Cardiac muscle cell (in vitro differentiated cells and primary cell): ENCODE data around the gene CCNQ. TPM values are rescaled to one million over a fixed set of nuclear protein-coding genes. Genes with fewer than 3 reads are reported as not detected.

Experiments used
- DNase-seq, 2 donors: peaks; one replicate each; pipeline versions ENCODE4 v3.0.0 to v3.0.0-alpha.2; 2010 to 2017; ENCODE audit warnings: low read depth in 1 of 2, low spot score in 1 of 2
- H3K27ac ChIP-seq: fragments of 200-600 bp; sonication (generic); 2 replicates; pipeline ENCODE4 v1.5.1; 2016
- H3K27me3 ChIP-seq: fragments of 200-600 bp; sonication (generic); 2 replicates; pipeline ENCODE4 v1.6.0; 2016; ENCODE audit warnings: control low read depth
- H3K36me3 ChIP-seq: fragments of 200-600 bp; sonication (generic); 2 replicates; pipeline ENCODE4 v1.5.1; 2016; ENCODE audit warnings: control low read depth
- H3K4me1 ChIP-seq: fragments of 200-600 bp; sonication (generic); 2 replicates; pipeline ENCODE4 v1.8.1; 2017; ENCODE audit warnings: low read depth, mild to moderate bottlenecking, mixed run types
- H3K4me3 ChIP-seq: fragments of 200-600 bp; sonication (generic); 2 replicates; pipeline ENCODE4 v1.5.1; 2016; ENCODE audit warnings: mild to moderate bottlenecking
- H3K9me3 ChIP-seq: fragments of 200-600 bp; sonication (generic); 2 replicates; pipeline ENCODE4 v1.5.1; 2017; ENCODE audit warnings: low read depth, mild to moderate bottlenecking, control low read depth
- CTCF ChIP-seq: IDR thresholded peaks from 2 replicates; pipeline ENCODE4 v1.5.1; 2012; ENCODE audit warnings: low read depth, mild to moderate bottlenecking, low read length
- polyA plus RNA-seq: library from polyadenylated mRNA; unstranded; fragments of >200 nt; fragmentation: Nextera tagmentation; extraction: Ambion mirVana; gene quantifications from 2 replicates; pipeline ENCODE4 v1.2.1, GENCODE V29; 2016
- total RNA-seq: library from RNA; depleted of rRNA; stranded (reverse); fragments of >200 nt; gene quantifications from 2 replicates; pipeline ENCODE4 v1.2.3, GENCODE V29; 2016

CCNQ gene
- total and polyA plus RNA-seq, 2 experiments from 2014 or later: 28.5 to 37.0 TPM

GRCh38 chrX:153560466-153560865 lies 38.5 kb downstream of the CCNQ start:
- Histone ChIP-seq H3K27ac (no peak overlapping the region), H3K4me3 (no peak overlapping the region), H3K9me3 (no peaks in the 10 kb centered on the region), H3K4me1 (no peaks in the 10 kb centered on the region), H3K36me3 (no peaks in the 10 kb centered on the region), H3K27me3 (no peaks in the 10 kb centered on the region)
- no peak for TF ChIP-seq CTCF
- DNase-seq: no peak

- no peaks in the 10 kb centered on the region for H3K9me3 ChIP-seq
- DNase-seq: peak in 1 of 2 donors; percentile 55
- no peaks in the 10 kb centered on the region for H3K36me3 ChIP-seq
- no peaks in the 10 kb centered on the region for H3K4me1 ChIP-seq
- no peak for TF ChIP-seq CTCF
- H3K27ac ChIP-seq: no peak overlapping the region
- no peak overlapping the region for H3K4me3 ChIP-seq
- H3K27me3 ChIP-seq: no peaks in the 10 kb centered on the region
These were observed 38.9 kb downstream of the CCNQ start for GRCh38 chrX:153560000-153560399.

GRCh38 chrX:153557618-153558355 lies 41.2 kb downstream of the CCNQ start:
- Histone ChIP-seq H3K27ac (no peak overlapping the region), H3K4me1 (no peaks in the 10 kb centered on the region), H3K36me3 (no peaks in the 10 kb centered on the region), H3K4me3 (no peak overlapping the region), H3K27me3 (no peaks in the 10 kb centered on the region), H3K9me3 (no peaks in the 10 kb centered on the region)
- DNase-seq: no peak
- TF ChIP-seq CTCF: no peak

- Histone ChIP-seq H3K36me3 (no peaks in the 10 kb centered on the region), H3K4me3 (no peak overlapping the region), H3K9me3 (no peaks in the 10 kb centered on the region), H3K27ac (no peak overlapping the region), H3K27me3 (no peaks in the 10 kb centered on the region), H3K4me1 (no peaks in the 10 kb centered on the region)
- no peak for DNase-seq
- no peak for TF ChIP-seq CTCF
These were observed 42.2 kb downstream of the CCNQ start for GRCh38 chrX:153556767-153557166.

- no peaks in the 10 kb centered on the region for H3K9me3 ChIP-seq
- H3K36me3 ChIP-seq: no peaks in the 10 kb centered on the region
- H3K27ac ChIP-seq: no peak overlapping the region
- no peaks in the 10 kb centered on the region for H3K4me1 ChIP-seq
- H3K4me3 ChIP-seq: no peak overlapping the region
- peak; percentile 53 to 55 for DNase-seq
- TF ChIP-seq CTCF: peak; percentile 66
- H3K27me3 ChIP-seq: no peaks in the 10 kb centered on the region
These were observed 44.3 kb downstream of the CCNQ start for GRCh38 chrX:153554519-153555167.
